Loucy (cell line): ENCODE results near the gene ADARB2.

Source experiments
- H2AFZ ChIP-seq: fragments of 200-600 bp; sonication (generic); 2 replicates; pipeline ENCODE4 v1.6.0; 2016; ENCODE audit warnings: antibody characterized with exemption, mild to moderate bottlenecking, low read length, moderate library complexity
- H3F3A ChIP-seq: fragments of 200-600 bp; 2 replicates; pipeline ENCODE4 v1.6.0; 2016; ENCODE audit warnings: antibody characterized with exemption, low read depth, mild to moderate bottlenecking
- H3K27me3 ChIP-seq: fragments of 200-600 bp; sonication (generic); 2 replicates; pipeline ENCODE4 v1.6.1; 2014; ENCODE audit warnings: low read length, mild to moderate bottlenecking; ENCODE audit not compliant: insufficient read depth, poor library complexity, severe bottlenecking
- H3K36me3 ChIP-seq: fragments of 200-600 bp; sonication (generic); 2 replicates; pipeline ENCODE4 v1.6.1; 2016; ENCODE audit warnings: low read length; ENCODE audit not compliant: insufficient read depth
- H3K4me1 ChIP-seq: fragments of 200-600 bp; sonication (generic); 2 replicates; pipeline ENCODE4 v1.5.1; 2014; ENCODE audit warnings: low read length, mild to moderate bottlenecking; ENCODE audit not compliant: insufficient read depth, poor library complexity, severe bottlenecking
- H3K4me2 ChIP-seq: fragments of 200-600 bp; sonication (generic); 2 replicates; pipeline ENCODE4 v1.6.0; 2014; ENCODE audit warnings: antibody characterized with exemption, low read length, low read depth, mild to moderate bottlenecking; ENCODE audit not compliant: poor library complexity, severe bottlenecking
- H3K4me3 ChIP-seq: fragments of 200-600 bp; sonication (generic); 2 replicates; pipeline ENCODE4 v1.5.1; 2014; ENCODE audit warnings: low read length, mild to moderate bottlenecking, mixed read lengths; ENCODE audit not compliant: poor library complexity, severe bottlenecking
- H3K79me2 ChIP-seq: fragments of 200-600 bp; sonication (generic); 2 replicates; pipeline ENCODE4 v1.6.1; 2014; ENCODE audit warnings: low read length; ENCODE audit not compliant: insufficient read depth
- H3K9ac ChIP-seq: fragments of 200-600 bp; sonication (generic); 2 replicates; pipeline ENCODE4 v1.6.0; 2014; ENCODE audit warnings: mild to moderate bottlenecking, low read depth, low read length, moderate library complexity; ENCODE audit not compliant: poor library complexity, severe bottlenecking
- H3K9me2 ChIP-seq: fragments of 200-600 bp; sonication (generic); replicated peaks from 2 replicates; pipeline ENCODE4 v1.6.1; 2016; ENCODE audit warnings: low read depth, low read length, mixed read lengths
- H3K9me3 ChIP-seq: fragments of 200-600 bp; sonication (generic); 2 replicates; pipeline ENCODE4 v1.6.1; 2014; ENCODE audit warnings: mild to moderate bottlenecking, antibody characterized with exemption, low read length, low read depth; ENCODE audit not compliant: insufficient read depth
- H4K20me1 ChIP-seq: fragments of 200-600 bp; sonication (generic); 2 replicates; pipeline ENCODE4 v1.6.0; 2014; ENCODE audit warnings: antibody characterized with exemption, low read length, mild to moderate bottlenecking; ENCODE audit not compliant: insufficient read depth, poor library complexity, severe bottlenecking
- EZH2phosphoT487 ChIP-seq: fragments of 200-600 bp; IDR thresholded peaks from 2 replicates; pipeline ENCODE4 v1.6.1; 2018; ENCODE audit warnings: antibody characterized with exemption, mild to moderate bottlenecking, moderate library complexity, borderline replicate concordance
- TF ChIP-seq, protein P1 (sequence below): fragments of 200-600 bp; sonication (generic); conservative IDR thresholded peaks from 2 replicates; pipeline ENCODE4 v1.5.1; 2014; ENCODE audit warnings: mild to moderate bottlenecking, antibody characterized with exemption, low read length

The ADARB2 gene

DNA sequence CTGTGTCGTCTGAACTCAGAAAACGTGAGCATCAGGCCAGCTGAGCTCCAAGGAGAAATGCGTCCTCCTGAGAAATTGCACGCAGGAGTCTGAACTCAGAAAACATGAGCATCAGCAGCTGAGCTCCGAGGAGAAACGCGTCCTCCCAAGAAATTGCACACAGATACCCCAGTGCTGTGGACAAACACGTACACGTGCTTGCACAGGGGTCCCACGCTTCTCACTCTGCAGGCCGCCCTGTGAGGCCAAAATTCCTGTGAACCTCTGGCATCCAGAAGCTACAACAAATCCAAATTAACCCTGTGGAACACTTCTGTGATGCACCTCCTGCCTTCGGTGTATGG is 547.3 kb downstream of the ADARB2 start:
- Histone ChIP-seq H3K4me2 (no peak overlapping the region), H3K4me3 (no peak overlapping the region), H4K20me1 (no peaks in the 10 kb centered on the region), H3F3A (no peaks in the 10 kb centered on the region), H3K9me2 (no peaks in the 10 kb centered on the region), H3K9ac (no peak overlapping the region), H3K79me2 (no peaks in the 10 kb centered on the region), H3K9me3 (no peaks in the 10 kb centered on the region), H2AFZ (no peak overlapping the region), H3K4me1 (no peaks in the 10 kb centered on the region), H3K36me3 (no peaks in the 10 kb centered on the region), H3K27me3 (no peaks in the 10 kb centered on the region)
- no peak for TF ChIP-seq EZH2phosphoT487
- TF ChIP-seq, protein P1, sequence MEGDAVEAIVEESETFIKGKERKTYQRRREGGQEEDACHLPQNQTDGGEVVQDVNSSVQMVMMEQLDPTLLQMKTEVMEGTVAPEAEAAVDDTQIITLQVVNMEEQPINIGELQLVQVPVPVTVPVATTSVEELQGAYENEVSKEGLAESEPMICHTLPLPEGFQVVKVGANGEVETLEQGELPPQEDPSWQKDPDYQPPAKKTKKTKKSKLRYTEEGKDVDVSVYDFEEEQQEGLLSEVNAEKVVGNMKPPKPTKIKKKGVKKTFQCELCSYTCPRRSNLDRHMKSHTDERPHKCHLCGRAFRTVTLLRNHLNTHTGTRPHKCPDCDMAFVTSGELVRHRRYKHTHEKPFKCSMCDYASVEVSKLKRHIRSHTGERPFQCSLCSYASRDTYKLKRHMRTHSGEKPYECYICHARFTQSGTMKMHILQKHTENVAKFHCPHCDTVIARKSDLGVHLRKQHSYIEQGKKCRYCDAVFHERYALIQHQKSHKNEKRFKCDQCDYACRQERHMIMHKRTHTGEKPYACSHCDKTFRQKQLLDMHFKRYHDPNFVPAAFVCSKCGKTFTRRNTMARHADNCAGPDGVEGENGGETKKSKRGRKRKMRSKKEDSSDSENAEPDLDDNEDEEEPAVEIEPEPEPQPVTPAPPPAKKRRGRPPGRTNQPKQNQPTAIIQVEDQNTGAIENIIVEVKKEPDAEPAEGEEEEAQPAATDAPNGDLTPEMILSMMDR: no peak

DNA sequence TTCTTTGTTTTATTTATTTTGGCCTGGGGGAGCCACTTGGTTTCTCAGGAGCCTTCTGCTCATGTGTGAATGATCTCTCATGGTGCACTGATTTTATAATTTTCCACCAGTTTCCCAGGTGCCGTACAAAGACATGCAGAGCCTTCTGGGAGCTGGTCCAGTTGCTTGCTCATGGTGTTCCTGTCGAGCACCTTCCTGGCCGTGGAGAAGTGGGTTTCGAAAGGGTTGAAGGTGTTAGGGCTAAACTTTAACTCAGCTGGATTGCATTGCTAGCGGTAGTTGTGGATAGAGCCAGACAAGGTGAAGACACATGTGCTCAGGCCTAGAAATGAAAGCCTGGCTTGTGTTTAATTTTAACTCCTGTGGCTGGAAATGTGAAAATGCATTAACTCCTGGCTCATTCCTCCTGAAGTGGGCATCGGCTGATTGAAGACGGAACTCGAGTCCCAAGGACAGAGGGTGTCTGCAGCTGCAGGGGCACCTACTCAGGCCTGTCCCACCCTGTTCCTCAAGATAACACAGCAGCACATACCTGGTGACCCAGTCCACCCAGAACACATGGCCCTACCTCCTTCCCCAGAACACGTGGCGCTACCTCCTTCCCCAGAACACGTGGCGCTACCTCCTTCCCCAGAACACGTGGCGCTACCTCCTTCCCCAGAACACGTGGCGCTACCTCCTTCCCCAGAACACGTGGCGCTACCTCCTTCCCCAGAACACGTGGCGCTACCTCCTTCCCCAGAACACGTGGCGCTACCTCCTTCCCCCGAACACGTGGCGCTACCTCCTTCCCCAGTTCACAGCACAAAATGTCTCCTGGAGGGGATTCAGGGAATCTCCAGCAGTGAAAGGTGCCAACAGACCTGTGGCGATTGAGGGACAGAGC is 547.9 kb downstream of the ADARB2 start:
- Histone ChIP-seq H2AFZ (no peak overlapping the region), H3F3A (no peaks in the 10 kb centered on the region), H3K4me1 (no peaks in the 10 kb centered on the region), H3K27me3 (no peaks in the 10 kb centered on the region), H3K4me3 (no peak overlapping the region), H4K20me1 (no peaks in the 10 kb centered on the region), H3K79me2 (no peaks in the 10 kb centered on the region), H3K36me3 (no peaks in the 10 kb centered on the region), H3K4me2 (no peak overlapping the region), H3K9me3 (no peaks in the 10 kb centered on the region), H3K9me2 (no peaks in the 10 kb centered on the region), H3K9ac (no peak overlapping the region)
- TF ChIP-seq, protein P1: no peak
- TF ChIP-seq EZH2phosphoT487: no peak

DNA sequence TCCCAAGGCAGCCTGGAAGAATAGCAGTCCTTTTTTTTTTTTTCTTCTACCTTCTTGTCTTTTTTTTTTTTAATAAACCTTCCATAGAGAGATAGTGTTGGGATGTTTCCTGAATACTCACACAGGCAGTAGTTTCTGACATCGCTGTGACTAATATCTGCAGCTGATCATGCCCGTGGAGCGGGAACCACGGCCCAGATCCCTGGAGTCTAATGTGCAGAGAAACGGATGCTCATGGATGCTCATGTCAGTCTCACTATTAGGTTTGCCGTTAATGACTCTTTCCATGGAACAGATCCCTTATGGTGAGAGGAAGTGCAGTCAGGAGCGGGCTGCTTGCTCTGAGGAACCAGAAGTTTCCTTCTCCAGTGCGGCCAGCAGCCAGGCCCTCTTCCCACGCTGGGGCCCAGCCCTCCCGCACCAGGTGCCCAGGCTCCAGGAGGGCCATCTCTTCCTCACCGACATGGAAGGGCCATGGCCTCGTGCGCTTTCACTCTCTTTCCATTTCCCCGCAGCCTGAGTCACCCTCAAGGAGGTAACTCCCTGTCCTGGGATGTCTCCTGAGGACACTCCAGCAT is 548.7 kb downstream of the ADARB2 start:
- H3F3A ChIP-seq: no peaks in the 10 kb centered on the region
- TF ChIP-seq EZH2phosphoT487: no peak
- TF ChIP-seq, protein P1: no peak
- H3K4me1 ChIP-seq: no peaks in the 10 kb centered on the region
- no peak overlapping the region for H3K9ac ChIP-seq
- no peaks in the 10 kb centered on the region for H3K27me3 ChIP-seq
- no peaks in the 10 kb centered on the region for H4K20me1 ChIP-seq
- H3K79me2 ChIP-seq: no peaks in the 10 kb centered on the region
- H3K4me2 ChIP-seq: no peak overlapping the region
- H3K4me3 ChIP-seq: no peak overlapping the region
- no peaks in the 10 kb centered on the region for H3K36me3 ChIP-seq
- no peaks in the 10 kb centered on the region for H3K9me2 ChIP-seq
- no peaks in the 10 kb centered on the region for H3K9me3 ChIP-seq
- no peak overlapping the region for H2AFZ ChIP-seq
